Mucosa of rectum (tissue), 2 donors: ENCODE measurements around the gene B3GAT2.

ENCODE experiments used
- H3K27ac ChIP-seq, 2 donors: one replicate each; pipeline ENCODE4 v1.7.0; 2013; ENCODE audit warnings: inconsistent platforms in 2 of 2, low read depth in 2 of 2, low read length in 2 of 2
- H3K27me3 ChIP-seq, 2 donors: one replicate each; pipeline ENCODE4 v1.7.0; 2013; ENCODE audit warnings: low read length in 2 of 2; ENCODE audit not compliant: control insufficient read depth in 2 of 2, insufficient read depth in 2 of 2
- H3K36me3 ChIP-seq, 2 donors: one replicate each; pipeline ENCODE4 v1.7.0; 2013; ENCODE audit warnings: low read length in 2 of 2; ENCODE audit not compliant: control insufficient read depth in 2 of 2, insufficient read depth in 2 of 2
- H3K4me1 ChIP-seq, 2 donors: one replicate each; pipeline ENCODE4 v1.7.0; 2013; ENCODE audit warnings: low read length in 2 of 2, mild to moderate bottlenecking in 1 of 2; ENCODE audit not compliant: control insufficient read depth in 2 of 2, insufficient read depth in 2 of 2
- H3K4me3 ChIP-seq, 2 donors: one replicate each; pipeline ENCODE4 v1.7.0; 2013; ENCODE audit warnings: low read length in 2 of 2
- H3K9ac ChIP-seq, 2 donors: one replicate each; pipeline ENCODE4 v1.7.0; 2013; ENCODE audit warnings: low read length in 2 of 2, low read depth in 1 of 2, mild to moderate bottlenecking in 1 of 2
- H3K9me3 ChIP-seq, 2 donors: one replicate each; pipeline ENCODE4 v1.7.0; 2013; ENCODE audit warnings: low read length in 2 of 2; ENCODE audit not compliant: control insufficient read depth in 2 of 2
- donor health status: healthy.
- donor health status: Normal muscosa, but diverticular disease.

Gene B3GAT2

DNA sequence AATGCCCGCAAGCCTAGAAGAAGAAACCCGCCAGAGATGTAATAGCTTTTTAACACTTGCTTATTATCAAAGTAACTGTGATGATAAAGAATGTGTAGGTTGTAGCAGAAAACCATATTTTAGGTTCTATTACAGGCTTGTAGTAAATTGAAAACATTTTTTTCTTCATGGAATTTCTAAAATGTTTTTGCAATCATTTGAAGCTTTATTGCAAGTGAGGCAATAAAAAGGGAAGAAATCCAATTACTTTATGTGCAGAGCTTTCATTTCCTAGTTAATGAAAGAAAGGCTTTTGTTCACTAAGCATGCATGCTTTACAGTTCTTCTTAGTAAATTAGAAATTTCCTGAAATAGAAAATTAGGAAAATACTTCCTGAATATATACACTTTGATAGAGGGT, 135.1 kb downstream of the B3GAT2 start:
- H3K4me1 ChIP-seq, result no peaks in the 10 kb centered on the region
- H3K27me3 ChIP-seq, result no peaks in the 10 kb centered on the region
- H3K36me3 ChIP-seq, result no peaks in the 10 kb centered on the region
- H3K4me3 ChIP-seq, result no peak overlapping the region
- no peak overlapping the region for H3K9ac ChIP-seq
- no peak overlapping the region for H3K27ac ChIP-seq
- H3K9me3 ChIP-seq, result no peaks in the 10 kb centered on the region

DNA sequence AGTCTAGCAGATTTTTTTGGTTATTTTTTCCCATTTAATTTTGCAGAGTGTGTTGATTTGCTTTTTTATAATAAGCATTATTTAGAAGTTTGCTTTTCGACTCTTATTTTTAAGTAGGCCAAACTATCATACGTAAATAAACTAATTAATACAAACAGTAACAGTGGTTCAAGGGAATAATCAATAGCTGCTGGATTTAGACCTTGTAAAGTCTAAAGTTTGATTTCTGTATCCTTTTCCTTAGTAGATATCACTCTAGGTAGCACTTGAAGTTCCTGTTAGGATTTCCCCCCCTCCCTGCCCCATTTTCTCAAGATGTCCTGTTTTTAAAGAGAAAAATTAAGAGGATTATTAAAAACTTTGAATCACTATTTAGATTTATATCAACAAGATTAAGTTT, 136.1 kb downstream of the B3GAT2 start:
- Histone ChIP-seq H3K36me3 (no peaks in the 10 kb centered on the region), H3K4me3 (no peak overlapping the region), H3K27ac (no peak overlapping the region), H3K9me3 (no peaks in the 10 kb centered on the region), H3K9ac (no peak overlapping the region), H3K4me1 (no peaks in the 10 kb centered on the region), H3K27me3 (no peaks in the 10 kb centered on the region)

DNA sequence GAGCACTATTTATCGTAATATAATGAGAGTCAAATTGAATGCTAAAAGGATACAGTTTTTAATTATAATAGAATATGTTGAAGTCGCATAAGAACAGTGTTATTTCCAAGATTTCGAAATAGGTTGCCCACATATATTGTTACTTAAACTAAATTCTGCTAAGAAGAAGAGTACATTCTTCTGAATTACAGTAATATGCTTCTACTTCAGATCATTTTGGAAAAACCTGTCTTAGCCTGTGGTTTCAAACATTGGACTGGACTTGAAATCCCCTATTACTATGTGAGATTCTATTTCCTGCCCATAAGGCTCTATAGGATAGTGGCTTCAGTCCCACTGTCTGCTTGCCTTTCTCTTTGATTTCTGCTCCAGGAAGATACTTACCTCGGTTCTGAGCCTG, 137.2 kb downstream of the B3GAT2 start:
- no peak overlapping the region for H3K9ac ChIP-seq
- H3K27me3 ChIP-seq, result no peaks in the 10 kb centered on the region
- H3K27ac ChIP-seq, result no peak overlapping the region
- H3K9me3 ChIP-seq, result no peaks in the 10 kb centered on the region
- no peak overlapping the region for H3K4me3 ChIP-seq
- H3K4me1 ChIP-seq, result no peaks in the 10 kb centered on the region
- no peaks in the 10 kb centered on the region for H3K36me3 ChIP-seq

DNA sequence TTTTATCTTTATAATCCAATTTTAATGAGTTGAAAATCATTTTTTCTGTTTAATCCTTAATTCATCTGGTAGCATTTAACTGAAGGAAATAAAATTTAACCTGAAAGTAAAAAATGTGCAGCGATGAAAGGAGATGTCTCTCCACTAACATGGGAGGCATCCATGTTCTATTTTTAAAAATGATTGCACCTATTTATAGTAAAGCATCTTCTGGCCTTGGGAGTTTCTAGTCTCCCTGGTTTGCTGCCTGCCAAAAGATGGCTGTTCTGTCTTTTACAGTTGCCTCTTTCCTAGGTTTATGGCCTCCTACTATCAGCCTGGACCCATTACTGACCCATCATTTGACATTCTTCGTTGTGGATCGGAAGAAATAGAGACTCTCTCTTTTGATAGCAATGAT, 143.0 kb downstream of the B3GAT2 start:
- Histone ChIP-seq H3K9ac (no peak overlapping the region), H3K27me3 (no peaks in the 10 kb centered on the region), H3K27ac (no peak overlapping the region), H3K36me3 (peaks cover 2 to 3% of the 10 kb centered on the region in 2 donors), H3K4me3 (no peak overlapping the region), H3K4me1 (no peaks in the 10 kb centered on the region), H3K9me3 (no peaks in the 10 kb centered on the region)

DNA sequence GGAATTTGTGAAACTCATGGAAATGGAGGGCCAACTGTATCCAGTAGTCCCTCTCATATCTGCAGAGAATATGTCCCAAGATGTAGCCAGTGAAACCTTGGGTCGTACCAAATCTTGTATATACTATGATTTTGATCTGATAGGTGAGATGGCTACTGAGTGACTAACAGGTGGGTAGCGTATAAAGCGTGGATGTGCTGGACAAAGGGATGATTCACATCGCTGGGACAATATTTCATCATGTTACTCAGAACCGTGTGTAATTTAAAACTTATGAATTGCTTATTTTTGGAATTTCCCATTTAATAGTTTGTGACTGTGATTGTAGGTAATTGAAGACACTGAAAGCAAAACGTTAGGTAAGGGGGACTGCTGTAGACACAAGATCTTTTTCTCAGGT, 145.1 kb downstream of the B3GAT2 start:
- H3K4me3 ChIP-seq, result no peak overlapping the region
- H3K27me3 ChIP-seq, result no peaks in the 10 kb centered on the region
- no peaks in the 10 kb centered on the region for H3K9me3 ChIP-seq
- H3K36me3 ChIP-seq, result peaks cover 2 to 3% of the 10 kb centered on the region in 2 donors
- H3K4me1 ChIP-seq, result no peaks in the 10 kb centered on the region
- H3K9ac ChIP-seq, result no peak overlapping the region
- no peak overlapping the region for H3K27ac ChIP-seq
